ENCODE data around the gene RPN1.
"Not testable (repeated sequence)": the region's sequence is repeated elsewhere in the genome, so short reads cannot be mapped to it uniquely, and the experiment has no call there.

The RPN1 gene

DNA sequence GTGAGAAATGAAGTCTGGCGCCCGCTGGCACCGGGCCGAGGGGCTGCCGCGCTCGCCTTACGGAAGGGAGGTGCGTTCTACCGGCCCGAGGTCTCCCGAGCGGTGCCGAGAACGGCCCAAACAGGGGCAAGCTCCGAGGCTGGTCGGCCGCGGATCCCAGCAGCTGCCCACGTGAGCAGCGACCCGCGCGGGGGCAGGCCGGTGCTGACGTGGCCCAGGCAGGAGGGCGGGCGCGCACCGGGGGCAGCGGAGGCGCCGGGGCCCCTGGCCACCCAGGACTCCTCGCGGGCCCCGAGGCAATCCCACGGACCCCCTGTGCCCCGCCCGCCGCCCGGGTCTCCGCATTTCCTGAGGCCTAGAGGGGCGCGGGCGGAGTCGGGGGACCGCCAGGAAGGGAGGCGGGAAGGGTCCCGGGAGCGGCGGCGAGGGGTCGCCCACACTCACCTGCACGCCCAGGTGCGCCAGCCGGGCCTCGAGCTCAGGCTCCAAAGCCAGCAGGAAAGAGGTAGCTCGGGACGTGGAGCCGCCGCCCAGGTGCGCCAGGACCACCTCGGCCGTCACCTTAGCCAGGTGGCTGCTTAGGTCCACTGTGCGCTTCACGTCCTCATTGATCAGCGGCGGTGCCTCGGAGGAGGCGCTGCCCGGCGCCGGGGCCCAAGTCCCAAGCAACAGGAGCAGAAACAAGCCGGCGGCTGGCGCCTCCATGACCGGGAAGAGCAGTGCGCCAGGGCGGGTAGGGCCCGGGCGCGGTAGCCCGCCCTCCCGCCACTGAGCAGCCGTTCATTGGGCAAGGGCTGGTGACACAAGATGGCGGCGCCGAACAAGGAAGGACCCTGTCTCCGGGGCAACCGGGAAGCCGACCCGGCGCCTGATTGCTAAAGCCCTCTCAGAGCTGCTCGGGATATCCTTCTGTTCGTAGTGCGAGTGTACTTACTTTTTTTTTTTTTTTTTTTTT lies at the start of gene RPN1:
Gene RPN1, minus strand, starts transcription at position 723 of the 955 bp plus-strand sequence. Its CDS starts 18 bp downstream, at position 705.
- DNase-seq, result peak; percentile 96

DNA sequence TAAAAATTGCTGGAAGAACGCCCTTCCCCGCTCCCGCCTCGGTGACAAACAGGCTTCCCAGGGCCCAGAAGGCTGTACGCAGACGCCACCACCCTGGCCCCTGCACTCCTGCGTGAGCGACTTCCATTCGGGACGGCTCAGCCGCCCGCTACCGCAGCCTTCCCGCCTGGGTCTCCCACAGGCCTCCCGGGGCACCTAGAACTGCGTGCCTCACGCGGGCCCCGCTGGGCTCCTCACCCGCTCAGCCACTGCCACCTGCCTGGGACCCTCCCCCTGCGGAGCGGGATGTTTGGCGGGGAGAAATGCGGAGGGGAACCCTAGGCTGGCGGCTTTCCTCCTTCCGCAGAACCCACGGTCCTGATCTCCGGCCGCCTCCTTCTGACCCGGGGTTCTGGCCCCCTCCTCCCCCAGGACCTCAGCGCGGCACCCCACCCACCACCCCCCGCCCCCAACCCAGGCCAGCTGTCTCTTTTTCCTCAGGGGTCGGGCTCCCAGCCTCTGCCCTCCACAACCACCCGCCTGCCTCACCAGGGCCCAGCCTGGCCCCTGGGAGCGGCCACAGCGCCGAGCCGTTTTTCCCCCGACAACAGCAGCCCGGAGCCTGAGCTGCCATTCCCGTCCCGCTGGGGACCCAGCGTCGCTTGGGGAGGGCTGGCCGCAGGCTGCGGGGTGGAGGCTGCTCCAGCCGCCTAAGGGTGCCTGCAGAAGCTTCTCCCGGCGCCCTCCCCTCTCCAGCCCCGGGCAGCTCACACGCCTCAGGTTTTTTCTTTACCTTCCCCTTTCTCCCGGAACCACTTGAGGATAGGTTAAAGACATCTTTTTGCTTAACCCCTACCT lies 47.8 kb upstream of the RPN1 start:
- no peak for DNase-seq

DNA sequence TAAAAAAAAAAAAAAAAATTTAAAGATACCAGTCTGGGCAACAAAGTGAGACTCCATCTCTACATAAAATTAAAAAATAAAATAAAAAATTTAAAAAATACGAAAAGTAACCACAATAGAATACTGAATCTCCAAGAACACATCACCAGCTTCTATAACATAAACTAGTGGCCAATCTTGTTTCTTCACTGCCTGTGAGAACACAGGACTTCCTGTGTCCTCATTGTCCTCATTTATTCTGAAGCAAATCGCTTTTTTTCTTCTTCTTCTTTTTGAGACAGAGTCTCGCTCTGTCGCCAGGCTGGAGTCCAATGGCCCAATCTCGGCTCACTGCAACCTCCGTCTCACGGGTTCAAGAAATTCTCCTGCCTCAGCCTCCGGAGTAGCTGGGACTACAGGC lies 46.7 kb upstream of the RPN1 start:
- DNase-seq, result no peak

DNA sequence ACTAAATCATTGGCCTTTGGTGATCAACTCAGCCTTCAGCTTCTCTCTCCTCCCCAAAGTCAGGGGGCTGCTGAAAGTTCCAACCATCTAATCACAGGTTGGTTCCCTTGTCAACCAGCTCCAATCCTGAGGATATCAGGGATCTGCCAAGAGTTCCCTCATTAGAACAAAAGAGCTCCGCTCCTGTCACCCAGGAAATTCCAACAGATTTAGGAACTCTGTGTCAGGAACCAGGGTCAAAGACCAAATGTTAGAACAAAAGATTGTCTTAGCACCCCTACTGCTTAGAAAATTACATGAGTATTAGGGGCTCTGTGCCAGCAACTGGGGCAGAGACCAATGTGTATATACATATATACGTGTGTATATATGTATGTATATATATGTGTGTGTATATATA lies 43.1 kb upstream of the RPN1 start:
- no peak for DNase-seq

DNA sequence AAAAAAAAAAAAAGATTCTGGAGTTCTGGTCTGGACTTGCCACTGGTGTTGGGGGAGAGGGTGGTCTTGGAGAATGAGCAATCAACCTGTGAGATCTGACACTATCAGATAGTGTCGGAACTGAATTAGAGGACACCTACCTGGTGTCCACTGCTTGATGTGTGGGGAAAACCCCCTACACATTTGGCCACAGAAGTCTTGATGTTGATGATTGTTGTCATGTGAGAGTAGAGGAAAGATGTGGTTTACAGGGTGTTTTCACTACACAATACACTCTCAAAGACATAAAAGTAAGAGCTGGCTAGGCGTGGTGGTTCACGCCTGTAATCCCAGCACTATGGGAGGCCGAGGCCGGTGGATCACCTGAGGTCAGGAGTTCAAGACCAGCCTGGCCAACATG lies 38.4 kb upstream of the RPN1 start:
- DNase-seq, result no peak

DNA sequence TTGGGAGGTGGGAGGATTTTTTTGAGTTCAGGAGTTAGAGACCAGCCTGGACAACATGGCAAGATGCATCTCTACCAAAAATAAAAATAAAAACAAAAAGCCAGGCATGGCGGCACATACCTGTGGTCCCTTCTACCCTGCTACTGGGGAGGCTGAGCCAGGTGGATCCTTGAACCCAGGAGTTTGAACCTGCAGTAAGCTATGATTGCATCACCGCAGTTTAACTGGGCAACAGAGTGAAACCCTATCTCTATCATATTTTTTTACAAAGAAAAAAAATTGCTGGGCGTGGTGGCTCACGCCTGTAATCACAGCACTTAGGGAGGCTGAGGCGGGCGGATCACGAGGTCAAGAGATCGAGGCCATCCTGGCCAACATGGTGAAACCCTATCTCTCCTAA lies 35.8 kb upstream of the RPN1 start:
- no peak for DNase-seq

DNA sequence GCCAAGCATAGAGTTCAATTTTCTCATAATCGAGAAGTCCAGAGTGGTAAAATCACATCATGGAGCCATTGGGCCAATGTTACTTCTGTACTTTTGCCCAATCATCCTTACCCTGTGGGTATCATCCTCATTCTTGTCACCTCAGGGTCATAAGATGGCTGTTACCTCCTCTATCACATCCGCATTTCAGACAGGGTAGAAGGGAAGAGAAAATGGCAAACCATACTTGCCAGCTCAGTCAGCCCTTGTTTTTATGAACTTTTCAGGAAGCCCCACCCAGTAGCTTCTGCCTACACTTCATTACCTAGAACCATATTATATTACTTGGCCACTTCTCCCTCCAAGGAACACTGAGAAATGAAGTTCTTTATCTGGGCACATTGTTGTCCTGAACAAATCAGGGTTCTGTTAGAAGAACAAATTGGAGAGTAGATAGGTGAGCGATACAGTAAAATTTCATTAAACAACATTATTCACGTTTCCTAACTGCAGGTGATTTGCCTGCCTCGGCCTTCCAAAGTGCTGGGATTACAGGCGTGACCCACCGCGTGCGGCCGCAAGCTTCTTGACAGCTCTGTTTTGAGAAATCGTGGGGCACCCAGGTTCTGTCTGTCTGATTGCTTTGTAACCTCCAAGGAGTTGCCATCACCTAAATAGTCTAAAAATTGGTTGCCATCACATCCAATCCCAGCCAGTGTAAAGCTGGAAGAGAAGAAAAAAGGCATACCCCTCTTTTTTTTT lies 34.5 kb upstream of the RPN1 start:
- DNase-seq, result no peak

DNA sequence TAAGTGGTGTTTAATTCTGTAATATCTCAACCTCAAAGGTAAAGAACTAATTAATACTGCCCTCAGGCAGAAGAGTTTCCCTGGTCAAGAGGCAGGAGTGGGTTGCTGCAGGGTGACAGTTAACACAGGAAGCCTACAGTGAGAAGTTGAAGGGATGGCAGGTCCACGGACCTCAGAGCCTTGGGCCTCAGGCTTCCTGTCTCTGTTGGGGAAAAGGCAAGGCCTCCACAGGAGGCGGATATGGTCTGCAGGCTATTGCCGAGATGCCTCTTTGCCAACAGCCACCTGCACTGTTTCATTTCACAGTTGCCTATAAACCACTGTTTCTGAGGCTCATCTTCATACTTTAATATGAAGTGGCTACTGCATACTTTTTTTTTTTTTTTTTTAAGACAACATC lies 33.3 kb upstream of the RPN1 start:
- no peak for DNase-seq

DNA sequence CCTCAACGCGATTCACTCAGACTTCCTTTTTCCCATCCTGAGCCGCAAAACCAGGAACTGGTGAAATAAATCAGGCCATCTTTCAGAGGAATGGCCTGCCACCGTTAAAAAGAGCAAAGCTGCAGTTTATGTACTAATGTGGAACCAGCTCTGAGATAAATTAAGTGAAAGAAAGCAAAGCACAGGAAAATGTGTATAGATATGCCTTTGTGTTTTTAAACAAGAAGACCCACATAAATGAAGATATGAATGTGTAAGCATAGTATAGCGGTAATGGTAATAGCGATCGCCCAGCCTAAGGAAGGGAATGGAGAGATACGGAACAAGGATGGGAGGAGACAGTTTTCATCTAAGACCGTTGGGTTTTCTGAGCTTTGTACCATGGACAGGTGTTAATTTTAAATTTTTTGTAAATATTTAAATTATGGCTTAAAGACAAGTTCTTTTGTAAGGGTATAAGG lies 30.8 kb upstream of the RPN1 start:
- DNase-seq, result no peak

DNA sequence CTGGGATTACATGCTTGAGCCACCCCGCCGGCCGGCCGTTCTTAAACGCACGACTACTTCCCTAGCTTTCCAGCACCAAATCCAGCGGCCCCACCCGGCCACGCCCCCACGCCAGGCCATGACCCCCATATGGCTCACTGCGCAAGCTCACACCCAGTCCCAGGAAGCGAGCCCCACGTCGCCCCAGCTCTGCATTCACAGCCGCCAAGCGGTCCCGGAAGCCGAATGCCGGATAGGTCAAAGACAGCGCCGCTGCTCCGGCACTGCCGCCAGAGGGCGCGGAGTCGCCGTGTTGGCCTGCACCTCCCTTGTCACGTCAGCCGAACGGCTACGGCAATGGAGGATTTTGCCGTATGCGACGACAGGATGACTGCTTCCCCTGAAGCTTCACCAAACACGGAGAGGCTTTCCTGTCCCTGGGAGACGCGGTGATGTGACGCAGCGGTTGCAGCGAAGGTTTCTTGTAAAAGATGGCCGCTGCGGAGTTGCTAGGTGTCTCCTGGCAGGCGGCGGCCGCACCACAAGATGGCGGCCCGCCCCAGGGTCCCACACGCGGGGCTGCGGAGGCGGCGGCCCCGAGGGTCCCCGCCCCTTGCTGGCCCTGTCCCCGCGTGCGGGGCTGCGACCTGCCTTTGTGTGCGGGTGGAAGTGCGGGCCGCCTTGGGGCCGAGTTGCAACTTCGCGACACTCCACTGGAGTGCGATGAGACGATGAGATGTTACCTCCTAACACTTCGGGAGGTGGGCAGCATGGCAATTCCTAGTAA lies 30.2 kb upstream of the RPN1 start:
- DNase-seq, result no peak

DNA sequence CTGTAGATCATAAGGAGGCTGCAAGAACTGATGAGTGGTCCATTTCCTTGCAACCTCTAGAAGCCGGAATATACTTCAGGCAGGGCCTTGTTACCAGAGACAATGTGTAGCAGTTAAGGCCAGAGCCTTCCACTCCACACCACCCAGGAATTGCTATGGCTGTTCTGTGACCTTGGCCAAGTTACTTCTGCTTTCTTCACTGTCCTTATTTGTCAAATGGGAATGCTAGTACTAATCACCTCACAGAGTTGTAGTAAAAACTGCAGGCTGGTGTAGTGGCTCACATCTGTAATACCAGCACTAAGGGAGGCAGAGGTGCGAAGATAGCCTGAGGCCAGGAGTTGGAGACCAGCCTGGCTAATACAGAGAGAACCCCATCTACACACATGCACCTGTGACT lies 28.7 kb upstream of the RPN1 start:
- DNase-seq, result no peak

DNA sequence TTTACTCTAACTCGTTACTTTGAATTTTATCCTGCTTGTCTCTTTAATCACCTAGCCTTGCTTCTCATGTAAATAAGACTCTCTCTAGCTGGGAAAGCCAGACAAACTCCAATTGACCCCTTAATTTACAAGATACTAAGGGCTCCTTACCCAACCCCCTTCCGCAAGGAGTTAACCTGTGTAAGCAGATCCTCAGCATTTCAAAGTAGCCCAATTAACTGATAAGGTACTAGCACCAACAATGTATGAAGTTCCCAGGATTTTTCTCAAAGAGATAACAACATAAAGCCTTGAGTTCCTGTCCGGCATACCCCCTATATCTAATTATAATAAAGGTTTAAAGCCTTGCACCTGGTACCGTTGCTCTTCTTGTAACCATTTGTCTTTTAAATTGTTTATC lies 25.2 kb upstream of the RPN1 start:
- not testable (repeated sequence) for DNase-seq

DNA sequence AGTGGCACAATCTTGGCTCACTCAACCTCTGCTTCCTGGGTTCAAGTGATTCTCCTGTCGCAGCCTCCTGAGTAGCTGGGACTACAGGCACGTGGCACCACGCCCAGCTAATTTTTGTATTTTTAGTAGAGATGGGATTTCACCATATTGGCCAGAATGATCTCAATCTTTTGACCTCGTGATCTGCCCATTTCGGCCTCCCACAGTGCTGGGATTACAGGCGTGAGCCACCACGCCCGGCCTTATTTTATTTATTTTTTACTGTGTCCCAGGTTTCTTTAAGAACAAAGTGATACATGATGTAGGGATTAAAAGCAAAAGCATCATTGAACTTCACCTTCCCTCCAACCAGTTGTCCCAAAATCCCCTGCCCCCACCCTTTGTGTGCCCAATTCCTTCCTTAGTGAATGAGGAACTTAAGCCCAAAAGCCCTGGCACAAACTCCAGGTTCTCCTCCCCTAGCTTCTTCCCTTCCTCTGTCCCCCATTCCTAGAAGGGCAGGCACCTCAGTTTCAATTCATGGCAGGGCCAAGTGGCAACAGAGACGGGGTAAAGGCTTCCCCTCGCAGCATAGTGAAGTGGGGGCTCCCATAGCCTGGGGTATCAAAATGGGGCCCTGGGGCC lies 23.7 kb upstream of the RPN1 start:
- DNase-seq, result no peak

DNA sequence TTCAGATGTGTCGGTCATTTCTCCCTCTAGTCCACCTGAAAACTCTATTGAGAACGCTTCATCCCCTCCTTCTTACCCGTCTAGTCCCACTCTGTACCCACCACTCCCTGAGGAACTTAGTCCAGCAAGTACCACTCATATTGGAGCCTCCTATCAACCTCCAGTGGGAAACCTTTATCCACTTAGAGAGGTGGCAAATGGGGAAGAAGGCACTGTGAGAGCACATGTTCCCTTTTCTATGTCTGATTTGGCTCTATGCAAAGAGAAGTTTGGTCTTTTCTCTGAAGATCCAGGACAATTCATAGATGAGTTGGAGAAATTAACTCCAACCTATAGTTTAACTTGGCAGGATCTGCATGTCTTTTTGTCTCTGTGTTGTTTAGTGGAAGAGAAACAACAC lies 17.0 kb upstream of the RPN1 start:
- no peak for DNase-seq

DNA sequence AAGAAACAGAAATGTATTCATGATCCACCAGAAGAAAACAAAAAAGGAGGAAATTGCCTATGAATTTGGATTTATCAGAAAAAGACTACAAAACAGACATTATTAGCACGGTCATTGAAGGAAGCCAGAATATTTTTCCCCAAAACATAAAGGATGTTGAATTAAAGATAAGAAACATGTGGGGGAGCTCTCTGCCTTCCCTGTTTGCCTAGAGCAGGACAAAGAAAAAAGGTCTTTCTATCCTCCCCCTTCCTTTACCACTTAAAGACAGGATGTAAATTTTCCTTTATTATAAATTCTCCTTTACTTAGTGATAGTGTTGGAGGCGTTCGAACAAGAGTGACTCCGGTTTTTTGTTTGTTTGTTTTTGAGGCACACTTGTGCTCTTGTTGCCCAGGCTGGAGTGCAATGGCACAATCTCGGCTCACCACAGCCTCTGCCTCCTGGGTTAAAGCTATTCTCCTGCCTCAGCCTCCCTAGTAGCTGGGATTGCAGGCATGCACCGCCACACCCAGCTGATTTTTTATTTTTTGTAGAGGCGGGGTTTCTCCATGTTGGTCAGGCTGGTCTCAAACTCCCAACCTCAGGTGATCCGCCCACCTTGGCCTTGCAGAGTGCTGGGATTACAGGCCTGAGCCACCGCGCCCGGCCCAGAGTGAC lies 14.9 kb upstream of the RPN1 start:
- DNase-seq, result no peak

DNA sequence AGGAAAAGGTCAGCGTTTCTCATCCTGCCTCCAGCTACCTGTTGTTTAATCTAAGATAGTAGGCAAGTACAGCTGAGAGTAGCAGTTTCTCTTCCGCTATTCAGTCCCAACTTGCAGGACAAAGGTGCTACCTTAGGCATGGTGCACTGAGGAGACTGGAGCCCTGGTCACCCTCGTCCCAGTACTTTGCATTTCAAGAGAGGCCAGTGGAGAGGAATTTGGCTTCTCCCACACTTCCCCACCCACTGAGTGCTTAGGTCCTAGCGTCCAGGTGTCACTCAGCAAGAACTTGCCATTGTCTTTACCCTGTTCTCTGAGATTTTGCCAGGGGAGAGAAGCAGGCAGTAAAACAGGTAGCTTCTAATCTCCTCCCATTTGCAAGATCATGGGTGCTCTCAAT lies 12.5 kb upstream of the RPN1 start:
- no peak for DNase-seq

DNA sequence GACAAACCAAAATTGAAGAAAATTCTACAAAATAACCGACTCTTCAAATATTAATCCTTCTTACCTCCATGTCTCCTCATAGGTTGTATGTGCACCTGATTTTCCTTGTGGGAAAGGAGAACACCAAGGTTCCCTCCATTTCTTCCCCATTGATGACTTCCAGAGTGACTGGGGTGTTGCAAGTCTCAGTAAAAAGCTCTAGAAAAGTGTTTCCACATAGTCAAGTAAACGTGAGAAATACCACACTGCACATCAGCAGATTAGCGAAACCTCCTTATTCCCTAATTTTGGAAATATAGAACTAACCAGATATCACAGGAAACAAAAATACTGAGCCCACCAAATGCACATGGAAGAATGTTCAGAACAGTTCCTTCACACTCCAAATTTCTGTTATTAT lies 4.9 kb upstream of the RPN1 start:
- DNase-seq, result no peak

DNA sequence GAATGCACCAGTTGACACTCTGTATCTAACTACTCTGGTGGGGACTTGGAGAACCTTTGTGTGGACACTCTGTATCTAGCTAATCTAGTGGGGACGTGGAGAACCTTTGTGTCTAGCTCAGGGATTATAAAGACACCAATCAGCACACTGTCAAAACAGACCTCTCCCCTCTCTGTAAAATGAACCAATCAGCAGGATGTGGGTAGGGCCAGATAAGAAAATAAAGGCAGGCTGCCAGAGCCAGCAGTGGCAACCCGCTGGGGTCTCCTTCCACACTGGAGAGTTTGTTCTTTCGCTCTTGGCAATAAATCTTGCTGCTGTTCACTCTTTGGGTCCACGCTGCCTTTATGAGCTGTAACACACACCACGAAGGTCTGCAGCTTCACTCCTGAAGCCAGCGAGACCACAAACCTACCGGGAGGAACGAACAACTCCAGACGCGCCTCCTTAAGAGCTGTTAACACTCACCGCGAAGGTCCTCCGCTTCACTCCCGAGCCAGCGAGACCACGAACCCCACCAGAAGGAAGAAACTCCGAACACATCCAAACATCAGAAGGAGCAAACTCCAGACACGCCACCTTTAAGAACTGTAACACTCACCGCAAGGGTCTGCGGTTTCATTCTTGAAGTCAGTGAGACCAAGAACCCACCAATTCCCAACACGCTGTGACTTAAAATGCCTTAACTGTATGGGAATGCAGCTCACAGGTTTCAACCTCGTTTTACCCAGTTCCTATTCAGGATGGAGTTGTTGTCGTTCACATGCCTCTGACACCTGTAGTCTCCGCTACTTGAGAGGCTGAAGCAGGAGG lies 3.6 kb upstream of the RPN1 start:
- DNase-seq, result not testable (repeated sequence)

DNA sequence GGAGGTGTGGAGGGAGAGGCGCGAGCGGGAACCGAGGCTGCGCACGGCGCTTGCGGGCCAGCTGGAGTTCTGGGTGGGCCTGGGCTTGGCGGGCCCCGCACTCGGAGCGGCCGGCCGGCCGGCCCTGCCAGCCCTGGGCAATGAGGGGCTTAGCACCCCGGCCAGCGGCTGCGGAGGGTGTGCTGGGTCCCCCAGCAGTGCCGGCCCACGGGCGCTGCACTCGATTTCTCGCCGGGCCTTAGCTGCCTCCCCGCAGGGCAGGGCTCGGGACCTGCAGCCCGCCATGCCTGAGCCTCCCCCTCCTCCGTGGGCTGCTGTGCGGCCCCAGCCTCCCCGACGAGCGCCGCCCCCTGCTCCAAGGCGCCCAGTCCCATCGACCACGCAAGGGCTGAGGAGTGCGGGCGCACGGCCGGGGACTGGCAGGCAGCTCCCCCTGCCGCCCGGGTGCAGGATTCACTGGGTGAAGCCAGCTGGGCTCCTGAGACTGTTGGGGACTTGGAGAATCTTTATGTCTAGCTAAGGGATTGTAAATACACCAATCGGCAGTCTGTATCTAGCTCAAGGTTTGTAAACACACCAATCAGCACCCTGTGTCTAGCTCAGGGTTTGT lies 2.9 kb upstream of the RPN1 start:
- not testable (repeated sequence) for DNase-seq

Measured in NCI-H2171 (cell line).